Neural cell (in vitro differentiated cells): ENCODE results near the gene GRID2IP.

ENCODE experiments used
- EP300 ChIP-seq: fragments of 450-650 bp; conservative IDR thresholded peaks from 2 replicates; pipeline ENCODE4 v1.6.1; 2014; ENCODE audit warnings: antibody characterized with exemption, mild to moderate bottlenecking, moderate library complexity; ENCODE audit not compliant: poor library complexity, severe bottlenecking
- EZH2 ChIP-seq: fragments of 200-600, 300-800 bp; shearing (Covaris generic), sonication (generic); IDR thresholded peaks from 2 replicates; pipeline ENCODE4 v1.6.1; 2014; ENCODE audit warnings: antibody characterized with exemption, low read length, borderline replicate concordance, mild to moderate bottlenecking; ENCODE audit not compliant: insufficient read depth, poor library complexity, severe bottlenecking
- MXI1 ChIP-seq: fragments of 450-650 bp; conservative IDR thresholded peaks from 2 replicates; pipeline ENCODE4 v1.6.1; 2014; ENCODE audit warnings: antibody characterized with exemption, mild to moderate bottlenecking; ENCODE audit not compliant: poor library complexity, severe bottlenecking
- POLR2AphosphoS5 ChIP-seq: IDR thresholded peaks from 2 replicates; pipeline ENCODE4 v1.6.1; 2012
- RAD21 ChIP-seq: fragments of 450-650 bp; conservative IDR thresholded peaks from 2 replicates; pipeline ENCODE4 v1.6.1; 2014; ENCODE audit warnings: antibody characterized with exemption, mild to moderate bottlenecking, moderate library complexity
- SMC3 ChIP-seq: fragments of 450-650 bp; conservative IDR thresholded peaks from 2 replicates; pipeline ENCODE4 v1.6.1; 2014; ENCODE audit warnings: antibody characterized with exemption, mild to moderate bottlenecking, moderate library complexity; ENCODE audit not compliant: poor library complexity
- TAF1 ChIP-seq: IDR thresholded peaks from 2 replicates; pipeline ENCODE4 v1.6.1; 2012; ENCODE audit warnings: low read depth
- TF ChIP-seq, protein P1 (sequence below): fragments of 450-650 bp; IDR thresholded peaks from 2 replicates; pipeline ENCODE4 v1.5.1; 2014; ENCODE audit warnings: antibody characterized with exemption, mild to moderate bottlenecking, moderate library complexity; ENCODE audit not compliant: poor library complexity, severe bottlenecking
- TF ChIP-seq, protein P2 (sequence below): IDR thresholded peaks from 2 replicates; pipeline ENCODE4 v1.6.1; 2012; ENCODE audit warnings: borderline replicate concordance

DNA sequence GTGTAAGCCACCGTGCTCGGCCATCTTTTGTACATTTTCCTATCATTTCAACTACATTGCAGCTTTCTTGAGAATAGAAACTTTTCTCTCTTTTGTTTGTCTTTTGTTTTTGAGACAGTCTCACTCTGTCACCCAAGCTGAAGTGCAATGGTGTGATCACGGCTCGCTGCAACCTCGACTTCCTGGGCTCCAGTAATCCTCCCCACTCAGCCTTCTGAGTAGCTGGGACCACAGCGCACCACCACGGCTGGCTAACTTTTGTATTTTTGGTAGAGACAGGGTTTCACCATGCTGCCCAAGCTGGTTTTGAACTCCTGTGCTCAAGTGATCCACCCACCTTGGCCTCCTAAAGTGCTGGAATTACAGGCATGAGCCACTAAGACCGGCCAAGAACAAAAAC lies 72.2 kb downstream of the GRID2IP start:
- TF ChIP-seq MXI1 (no peak), EP300 (no peak), RAD21 (no peak), EZH2 (no peak), SMC3 (no peak), POLR2AphosphoS5 (no peak), TAF1 (no peak)
- TF ChIP-seq, protein P1, sequence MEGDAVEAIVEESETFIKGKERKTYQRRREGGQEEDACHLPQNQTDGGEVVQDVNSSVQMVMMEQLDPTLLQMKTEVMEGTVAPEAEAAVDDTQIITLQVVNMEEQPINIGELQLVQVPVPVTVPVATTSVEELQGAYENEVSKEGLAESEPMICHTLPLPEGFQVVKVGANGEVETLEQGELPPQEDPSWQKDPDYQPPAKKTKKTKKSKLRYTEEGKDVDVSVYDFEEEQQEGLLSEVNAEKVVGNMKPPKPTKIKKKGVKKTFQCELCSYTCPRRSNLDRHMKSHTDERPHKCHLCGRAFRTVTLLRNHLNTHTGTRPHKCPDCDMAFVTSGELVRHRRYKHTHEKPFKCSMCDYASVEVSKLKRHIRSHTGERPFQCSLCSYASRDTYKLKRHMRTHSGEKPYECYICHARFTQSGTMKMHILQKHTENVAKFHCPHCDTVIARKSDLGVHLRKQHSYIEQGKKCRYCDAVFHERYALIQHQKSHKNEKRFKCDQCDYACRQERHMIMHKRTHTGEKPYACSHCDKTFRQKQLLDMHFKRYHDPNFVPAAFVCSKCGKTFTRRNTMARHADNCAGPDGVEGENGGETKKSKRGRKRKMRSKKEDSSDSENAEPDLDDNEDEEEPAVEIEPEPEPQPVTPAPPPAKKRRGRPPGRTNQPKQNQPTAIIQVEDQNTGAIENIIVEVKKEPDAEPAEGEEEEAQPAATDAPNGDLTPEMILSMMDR: no peak
- TF ChIP-seq, protein P2, sequence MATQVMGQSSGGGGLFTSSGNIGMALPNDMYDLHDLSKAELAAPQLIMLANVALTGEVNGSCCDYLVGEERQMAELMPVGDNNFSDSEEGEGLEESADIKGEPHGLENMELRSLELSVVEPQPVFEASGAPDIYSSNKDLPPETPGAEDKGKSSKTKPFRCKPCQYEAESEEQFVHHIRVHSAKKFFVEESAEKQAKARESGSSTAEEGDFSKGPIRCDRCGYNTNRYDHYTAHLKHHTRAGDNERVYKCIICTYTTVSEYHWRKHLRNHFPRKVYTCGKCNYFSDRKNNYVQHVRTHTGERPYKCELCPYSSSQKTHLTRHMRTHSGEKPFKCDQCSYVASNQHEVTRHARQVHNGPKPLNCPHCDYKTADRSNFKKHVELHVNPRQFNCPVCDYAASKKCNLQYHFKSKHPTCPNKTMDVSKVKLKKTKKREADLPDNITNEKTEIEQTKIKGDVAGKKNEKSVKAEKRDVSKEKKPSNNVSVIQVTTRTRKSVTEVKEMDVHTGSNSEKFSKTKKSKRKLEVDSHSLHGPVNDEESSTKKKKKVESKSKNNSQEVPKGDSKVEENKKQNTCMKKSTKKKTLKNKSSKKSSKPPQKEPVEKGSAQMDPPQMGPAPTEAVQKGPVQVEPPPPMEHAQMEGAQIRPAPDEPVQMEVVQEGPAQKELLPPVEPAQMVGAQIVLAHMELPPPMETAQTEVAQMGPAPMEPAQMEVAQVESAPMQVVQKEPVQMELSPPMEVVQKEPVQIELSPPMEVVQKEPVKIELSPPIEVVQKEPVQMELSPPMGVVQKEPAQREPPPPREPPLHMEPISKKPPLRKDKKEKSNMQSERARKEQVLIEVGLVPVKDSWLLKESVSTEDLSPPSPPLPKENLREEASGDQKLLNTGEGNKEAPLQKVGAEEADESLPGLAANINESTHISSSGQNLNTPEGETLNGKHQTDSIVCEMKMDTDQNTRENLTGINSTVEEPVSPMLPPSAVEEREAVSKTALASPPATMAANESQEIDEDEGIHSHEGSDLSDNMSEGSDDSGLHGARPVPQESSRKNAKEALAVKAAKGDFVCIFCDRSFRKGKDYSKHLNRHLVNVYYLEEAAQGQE: no peak
